Measurements from ENCODE around the gene RADX.
"Not testable (repeated sequence)": the region's sequence is repeated elsewhere in the genome, so short reads cannot be mapped to it uniquely, and the experiment has no call there.

Gene RADX

GRCh38 chrX:106611679-106612392, at the start of gene RADX:
RADX (plus strand) TSS chrX:106611978; CDS start chrX:106612081, 103 bp downstream.
- peak; percentile 69 for DNase-seq (ENCODE audit: low read depth)

- no peak for DNase-seq (ENCODE audit: low read depth)
Observed at GRCh38 chrX:106564986-106565385, 46.8 kb upstream of the RADX start.

- no peak for DNase-seq (ENCODE audit: low read depth)
Observed at GRCh38 chrX:106566362-106566761, 45.4 kb upstream of the RADX start.

GRCh38 chrX:106581856-106582255, 29.9 kb upstream of the RADX start:
- DNase-seq (ENCODE audit: low read depth): no peak

- DNase-seq (ENCODE audit: low read depth): no peak
Observed at GRCh38 chrX:106585478-106585877, 26.3 kb upstream of the RADX start.

GRCh38 chrX:106588801-106589200, 23.0 kb upstream of the RADX start:
- no peak for DNase-seq (ENCODE audit: low read depth)

GRCh38 chrX:106599411-106599810, 12.4 kb upstream of the RADX start:
- DNase-seq (ENCODE audit: low read depth): no peak

- DNase-seq (ENCODE audit: low read depth): no peak
Observed at GRCh38 chrX:106606571-106606970, 5.2 kb upstream of the RADX start.

GRCh38 chrX:106608016-106608415, 3.8 kb upstream of the RADX start:
- peak; percentile 4 for DNase-seq (ENCODE audit: low read depth)

- DNase-seq (ENCODE audit: low read depth): no peak
Observed at GRCh38 chrX:106611317-106611678, 480 bp upstream of the RADX start.

- no peak for DNase-seq (ENCODE audit: low read depth)
Observed at GRCh38 chrX:106612393-106612763, 600 bp downstream of the RADX start.

- no peak for DNase-seq (ENCODE audit: low read depth)
Observed at GRCh38 chrX:106613277-106613676, 1.5 kb downstream of the RADX start.

GRCh38 chrX:106615041-106615440, 3.3 kb downstream of the RADX start:
- DNase-seq (ENCODE audit: low read depth): no peak

- DNase-seq (ENCODE audit: low read depth): no peak
Observed at GRCh38 chrX:106619797-106620196, 8.0 kb downstream of the RADX start.

GRCh38 chrX:106621836-106622235, 10.1 kb downstream of the RADX start:
- DNase-seq (ENCODE audit: low read depth): no peak

GRCh38 chrX:106626789-106627188, 15.0 kb downstream of the RADX start:
- DNase-seq (ENCODE audit: low read depth): no peak

- DNase-seq (ENCODE audit: low read depth): no peak
Observed at GRCh38 chrX:106631615-106632014, 19.8 kb downstream of the RADX start.

- no peak for DNase-seq (ENCODE audit: low read depth)
Observed at GRCh38 chrX:106649523-106650428, 38.0 kb downstream of the RADX start.

GRCh38 chrX:106653625-106654024, 41.8 kb downstream of the RADX start:
- not testable (repeated sequence) for DNase-seq (ENCODE audit: low read depth)

- DNase-seq (ENCODE audit: low read depth): no peak
Observed at GRCh38 chrX:106670631-106671030, 58.9 kb downstream of the RADX start.

GRCh38 chrX:106672527-106672926, 60.7 kb downstream of the RADX start:
- no peak for DNase-seq (ENCODE audit: low read depth)

GRCh38 chrX:106680716-106681115, 68.9 kb downstream of the RADX start:
- no peak for DNase-seq (ENCODE audit: low read depth)

GRCh38 chrX:106684207-106684606, 72.4 kb downstream of the RADX start:
- no peak for DNase-seq (ENCODE audit: low read depth)
